CD4-positive, alpha-beta T cell treated with Interleukin-10 for 1 hour (primary cell): ENCODE measurements around the gene DOP1A.

Experiments used
- DNase-seq: peaks from one replicate; pipeline ENCODE4 v3.0.0-alpha.2; 2020

Gene DOP1A

GRCh38 chr6:83215131-83216047, 147.9 kb downstream of the DOP1A start:
- DNase-seq, result peak; percentile 70

GRCh38 chr6:83216806-83217205, 149.3 kb downstream of the DOP1A start:
- no peak for DNase-seq
